Measurements from ENCODE around the gene BEND2. TPM values are rescaled to one million over a fixed set of nuclear protein-coding genes. Genes with fewer than 3 reads are reported as not detected.

BEND2 gene
- polyA plus RNA-seq, 1 donor from 2014 or later: not detected

DNA sequence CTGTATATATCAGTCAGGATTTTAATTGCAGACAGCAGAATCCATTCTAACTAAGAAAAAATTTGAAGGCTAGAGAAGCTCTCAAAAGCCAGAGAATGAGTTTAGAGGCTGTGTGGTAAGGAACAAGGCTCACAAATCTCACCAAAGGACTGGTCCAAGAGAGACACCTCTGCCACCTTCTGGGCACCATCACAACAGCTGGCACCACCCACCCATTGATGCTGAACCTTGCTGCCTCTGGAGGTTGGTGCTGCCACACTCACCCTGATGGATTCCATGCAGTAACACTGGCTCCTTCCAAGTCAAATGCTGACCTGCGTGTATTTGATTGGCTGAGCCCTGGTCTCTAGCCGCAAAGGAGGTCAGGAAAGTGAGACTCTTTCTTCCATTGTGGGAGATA, 100.8 kb downstream of the BEND2 start:
- TF ChIP-seq, protein P1, sequence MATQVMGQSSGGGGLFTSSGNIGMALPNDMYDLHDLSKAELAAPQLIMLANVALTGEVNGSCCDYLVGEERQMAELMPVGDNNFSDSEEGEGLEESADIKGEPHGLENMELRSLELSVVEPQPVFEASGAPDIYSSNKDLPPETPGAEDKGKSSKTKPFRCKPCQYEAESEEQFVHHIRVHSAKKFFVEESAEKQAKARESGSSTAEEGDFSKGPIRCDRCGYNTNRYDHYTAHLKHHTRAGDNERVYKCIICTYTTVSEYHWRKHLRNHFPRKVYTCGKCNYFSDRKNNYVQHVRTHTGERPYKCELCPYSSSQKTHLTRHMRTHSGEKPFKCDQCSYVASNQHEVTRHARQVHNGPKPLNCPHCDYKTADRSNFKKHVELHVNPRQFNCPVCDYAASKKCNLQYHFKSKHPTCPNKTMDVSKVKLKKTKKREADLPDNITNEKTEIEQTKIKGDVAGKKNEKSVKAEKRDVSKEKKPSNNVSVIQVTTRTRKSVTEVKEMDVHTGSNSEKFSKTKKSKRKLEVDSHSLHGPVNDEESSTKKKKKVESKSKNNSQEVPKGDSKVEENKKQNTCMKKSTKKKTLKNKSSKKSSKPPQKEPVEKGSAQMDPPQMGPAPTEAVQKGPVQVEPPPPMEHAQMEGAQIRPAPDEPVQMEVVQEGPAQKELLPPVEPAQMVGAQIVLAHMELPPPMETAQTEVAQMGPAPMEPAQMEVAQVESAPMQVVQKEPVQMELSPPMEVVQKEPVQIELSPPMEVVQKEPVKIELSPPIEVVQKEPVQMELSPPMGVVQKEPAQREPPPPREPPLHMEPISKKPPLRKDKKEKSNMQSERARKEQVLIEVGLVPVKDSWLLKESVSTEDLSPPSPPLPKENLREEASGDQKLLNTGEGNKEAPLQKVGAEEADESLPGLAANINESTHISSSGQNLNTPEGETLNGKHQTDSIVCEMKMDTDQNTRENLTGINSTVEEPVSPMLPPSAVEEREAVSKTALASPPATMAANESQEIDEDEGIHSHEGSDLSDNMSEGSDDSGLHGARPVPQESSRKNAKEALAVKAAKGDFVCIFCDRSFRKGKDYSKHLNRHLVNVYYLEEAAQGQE (IDR thresholded peaks at IDR 0.05; ENCODE audit: borderline replicate concordance): no peak
- TF ChIP-seq RAD21 (conservative IDR thresholded peaks at IDR 0.05): no peak
- no peak for TF ChIP-seq MXI1 (conservative IDR thresholded peaks at IDR 0.05; ENCODE audit: poor library complexity, severe bottlenecking)
- TF ChIP-seq SMC3 (conservative IDR thresholded peaks at IDR 0.05; ENCODE audit: poor library complexity): no peak
- no peak for TF ChIP-seq EP300 (conservative IDR thresholded peaks at IDR 0.05; ENCODE audit: poor library complexity, severe bottlenecking)
- TF ChIP-seq EZH2 (IDR thresholded peaks at IDR 0.05; ENCODE audit: borderline replicate concordance, insufficient read depth, low read length, poor library complexity, severe bottlenecking): no peak
- no peak for TF ChIP-seq POLR2AphosphoS5 (IDR thresholded peaks at IDR 0.05)
- TF ChIP-seq, protein P2, sequence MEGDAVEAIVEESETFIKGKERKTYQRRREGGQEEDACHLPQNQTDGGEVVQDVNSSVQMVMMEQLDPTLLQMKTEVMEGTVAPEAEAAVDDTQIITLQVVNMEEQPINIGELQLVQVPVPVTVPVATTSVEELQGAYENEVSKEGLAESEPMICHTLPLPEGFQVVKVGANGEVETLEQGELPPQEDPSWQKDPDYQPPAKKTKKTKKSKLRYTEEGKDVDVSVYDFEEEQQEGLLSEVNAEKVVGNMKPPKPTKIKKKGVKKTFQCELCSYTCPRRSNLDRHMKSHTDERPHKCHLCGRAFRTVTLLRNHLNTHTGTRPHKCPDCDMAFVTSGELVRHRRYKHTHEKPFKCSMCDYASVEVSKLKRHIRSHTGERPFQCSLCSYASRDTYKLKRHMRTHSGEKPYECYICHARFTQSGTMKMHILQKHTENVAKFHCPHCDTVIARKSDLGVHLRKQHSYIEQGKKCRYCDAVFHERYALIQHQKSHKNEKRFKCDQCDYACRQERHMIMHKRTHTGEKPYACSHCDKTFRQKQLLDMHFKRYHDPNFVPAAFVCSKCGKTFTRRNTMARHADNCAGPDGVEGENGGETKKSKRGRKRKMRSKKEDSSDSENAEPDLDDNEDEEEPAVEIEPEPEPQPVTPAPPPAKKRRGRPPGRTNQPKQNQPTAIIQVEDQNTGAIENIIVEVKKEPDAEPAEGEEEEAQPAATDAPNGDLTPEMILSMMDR (IDR thresholded peaks at IDR 0.05; ENCODE audit: poor library complexity, severe bottlenecking): no peak
- TF ChIP-seq TAF1 (IDR thresholded peaks at IDR 0.05; ENCODE audit: low read depth): no peak
- H3K36me3 ChIP-seq (ENCODE audit: insufficient read depth, low read length): no peaks in the 10 kb centered on the region
- H3K4me2 ChIP-seq (ENCODE audit: low read length): no peak overlapping the region
- H2AFZ ChIP-seq (ENCODE audit: low read depth, low read length): no peak overlapping the region
- H4K20me1 ChIP-seq (ENCODE audit: insufficient read depth): no peaks in the 10 kb centered on the region
- no peaks in the 10 kb centered on the region for H3K9me2 ChIP-seq (ENCODE audit: insufficient read depth, low read length)
- H3K27ac ChIP-seq (ENCODE audit: low read length): no peak overlapping the region
- no peaks in the 10 kb centered on the region for H3K27me3 ChIP-seq (ENCODE audit: insufficient read depth, low read depth, low read length)
- H3K9ac ChIP-seq (ENCODE audit: low read length): no peak overlapping the region
- no peaks in the 10 kb centered on the region for H3K79me2 ChIP-seq (replicated peaks; ENCODE audit: insufficient read depth, low read length)
- H3K4me3 ChIP-seq (ENCODE audit: low read length): no peak overlapping the region
- H3F3A ChIP-seq (ENCODE audit: insufficient read depth, low read length, poor library complexity, severe bottlenecking): no peaks in the 10 kb centered on the region
- H3K9me3 ChIP-seq (ENCODE audit: low read length): no peaks in the 10 kb centered on the region

Other genes starting within 250 kb of the BEND2 start
- gene SCML2, start 133.8 kb upstream of the BEND2 start, polyA plus RNA-seq: 14.7 and 15.4 TPM in 2 replicates
- gene CDKL5, start 204.7 kb upstream of the BEND2 start, polyA plus RNA-seq: 5.1 and 5.3 TPM in 2 replicates